CD4-positive, alpha-beta T cell treated with Interleukin-6 at 100 ng/mL for 8 hours (primary cell): Measurements from ENCODE around the gene CCDC61.

Source experiments
- DNase-seq: peaks from one replicate; pipeline ENCODE4 v3.0.0-alpha.2; 2020; ENCODE audit warnings: mixed read lengths, low spot score

CCDC61 gene

GRCh38 chr19:46016426-46017094 is 21.3 kb downstream of the CCDC61 start:
- DNase-seq, result peak; percentile 84

- no peak for DNase-seq
Measured at GRCh38 chr19:46017095-46017429, 21.8 kb downstream of the CCDC61 start.

- no peak for DNase-seq
Measured at GRCh38 chr19:46017874-46018675, 22.8 kb downstream of the CCDC61 start.

GRCh38 chr19:46018729-46019251 is 23.5 kb downstream of the CCDC61 start:
- DNase-seq, result no peak

GRCh38 chr19:46019270-46019669 is 24.0 kb downstream of the CCDC61 start:
- DNase-seq, result no peak

- DNase-seq, result no peak
Measured at GRCh38 chr19:46020819-46021125, 25.5 kb downstream of the CCDC61 start.

GRCh38 chr19:46021531-46022041 is 26.3 kb downstream of the CCDC61 start:
- DNase-seq, result no peak

GRCh38 chr19:46022061-46022430 is 26.8 kb downstream of the CCDC61 start:
- no peak for DNase-seq

GRCh38 chr19:46022431-46023310 is 27.4 kb downstream of the CCDC61 start, which contains the start of gene PGLYRP1:
TSS of gene PGLYRP1 (minus strand) at chr19:46023053. CDS start at chr19:46023021, 32 bp downstream.
- no peak for DNase-seq

- no peak for DNase-seq
Measured at GRCh38 chr19:46023311-46023779, 28.1 kb downstream of the CCDC61 start.

GRCh38 chr19:46025835-46026234 is 30.6 kb downstream of the CCDC61 start:
- no peak for DNase-seq

- no peak for DNase-seq
Measured at GRCh38 chr19:46030812-46031550, 35.7 kb downstream of the CCDC61 start.

GRCh38 chr19:46031781-46032596 is 36.7 kb downstream of the CCDC61 start:
- no peak for DNase-seq

GRCh38 chr19:46032597-46033025 is 37.3 kb downstream of the CCDC61 start:
- no peak for DNase-seq

- DNase-seq, result no peak
Measured at GRCh38 chr19:46033401-46033800, 38.1 kb downstream of the CCDC61 start.

GRCh38 chr19:46035546-46035945 is 40.3 kb downstream of the CCDC61 start:
- no peak for DNase-seq

- DNase-seq, result no peak
Measured at GRCh38 chr19:46035986-46036743, 40.9 kb downstream of the CCDC61 start.

GRCh38 chr19:46036744-46037128 is 41.5 kb downstream of the CCDC61 start:
- DNase-seq, result no peak

GRCh38 chr19:46040125-46040524 is 44.9 kb downstream of the CCDC61 start:
- no peak for DNase-seq
